ENCODE measurements around the gene NPAS2.
A peak's percentile ranks its signal among the peaks of the same experiment; 100 is the strongest.

Gene NPAS2, protein sequence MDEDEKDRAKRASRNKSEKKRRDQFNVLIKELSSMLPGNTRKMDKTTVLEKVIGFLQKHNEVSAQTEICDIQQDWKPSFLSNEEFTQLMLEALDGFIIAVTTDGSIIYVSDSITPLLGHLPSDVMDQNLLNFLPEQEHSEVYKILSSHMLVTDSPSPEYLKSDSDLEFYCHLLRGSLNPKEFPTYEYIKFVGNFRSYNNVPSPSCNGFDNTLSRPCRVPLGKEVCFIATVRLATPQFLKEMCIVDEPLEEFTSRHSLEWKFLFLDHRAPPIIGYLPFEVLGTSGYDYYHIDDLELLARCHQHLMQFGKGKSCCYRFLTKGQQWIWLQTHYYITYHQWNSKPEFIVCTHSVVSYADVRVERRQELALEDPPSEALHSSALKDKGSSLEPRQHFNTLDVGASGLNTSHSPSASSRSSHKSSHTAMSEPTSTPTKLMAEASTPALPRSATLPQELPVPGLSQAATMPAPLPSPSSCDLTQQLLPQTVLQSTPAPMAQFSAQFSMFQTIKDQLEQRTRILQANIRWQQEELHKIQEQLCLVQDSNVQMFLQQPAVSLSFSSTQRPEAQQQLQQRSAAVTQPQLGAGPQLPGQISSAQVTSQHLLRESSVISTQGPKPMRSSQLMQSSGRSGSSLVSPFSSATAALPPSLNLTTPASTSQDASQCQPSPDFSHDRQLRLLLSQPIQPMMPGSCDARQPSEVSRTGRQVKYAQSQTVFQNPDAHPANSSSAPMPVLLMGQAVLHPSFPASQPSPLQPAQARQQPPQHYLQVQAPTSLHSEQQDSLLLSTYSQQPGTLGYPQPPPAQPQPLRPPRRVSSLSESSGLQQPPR

DNA sequence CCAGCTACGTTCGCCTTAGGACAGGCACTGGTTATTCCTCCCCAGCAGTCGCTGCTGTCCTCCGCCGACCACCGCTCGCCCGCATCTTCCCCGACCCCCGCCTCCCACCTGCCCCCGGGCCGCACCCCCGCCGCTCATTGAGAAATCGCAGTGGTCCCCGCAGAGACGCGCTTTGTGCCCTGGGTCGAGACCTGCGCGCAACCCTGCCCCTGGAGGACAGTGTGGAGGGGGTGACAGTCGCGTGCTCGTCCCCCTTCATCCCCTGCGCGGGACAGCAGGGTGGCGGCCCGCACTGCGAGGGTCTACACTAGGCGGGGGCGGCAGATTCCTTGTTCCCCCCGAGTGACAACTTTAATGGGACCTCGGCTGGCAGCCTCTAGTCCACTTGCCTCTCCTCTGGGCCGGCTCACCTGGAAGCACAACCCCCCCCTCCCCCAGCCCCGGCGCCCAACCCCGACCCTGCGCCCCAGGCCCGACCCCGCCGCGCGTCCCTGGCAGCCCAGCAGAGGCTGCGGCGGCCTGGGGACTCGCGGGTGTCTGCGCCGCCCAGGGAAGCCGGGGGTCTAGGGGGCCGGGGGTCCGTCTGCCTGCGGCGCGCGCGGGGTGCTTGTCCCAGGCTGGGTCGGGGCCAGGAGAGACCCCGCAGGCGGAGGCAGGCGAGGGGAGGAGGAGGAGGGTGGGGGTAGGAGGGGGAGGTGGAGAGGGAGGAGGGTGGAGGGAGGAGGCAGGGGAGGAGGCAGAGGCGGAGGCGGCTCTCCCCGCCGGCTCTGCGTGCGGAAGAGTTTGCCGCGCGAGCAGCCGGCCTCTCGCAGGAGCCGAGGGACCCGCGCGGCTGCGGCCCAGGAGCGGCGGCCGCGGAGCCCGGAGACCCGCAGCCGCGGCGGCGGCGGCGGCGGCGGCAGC lies at the start of gene NPAS2:
NPAS2 (plus strand) TSS at position 770 of the 903 bp plus-strand sequence. CDS start 84,616 bp downstream, outside the sequence.
- peak in 2 of 3 donors; percentile 11 to 55 for DNase-seq

DNA sequence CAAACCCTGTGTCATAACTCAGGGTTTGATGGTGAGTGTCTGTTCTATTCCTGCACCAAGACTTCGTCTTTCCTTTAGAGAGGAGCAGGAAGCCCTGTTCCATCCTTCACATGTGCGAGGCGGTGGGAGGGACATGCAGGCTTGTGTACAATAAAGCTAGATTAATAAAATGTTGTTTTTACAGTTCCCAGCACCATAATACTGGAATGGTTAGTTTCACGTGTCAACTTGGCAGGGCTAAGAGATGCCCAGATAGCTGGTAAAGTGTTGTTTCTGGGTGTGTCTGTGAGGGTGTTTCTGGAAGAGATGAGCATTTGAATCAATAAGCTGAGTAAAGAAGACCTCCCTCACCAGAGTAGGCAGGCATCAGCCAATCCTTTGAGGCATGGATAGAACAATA lies 48.8 kb upstream of the NPAS2 start:
- no peak for DNase-seq

DNA sequence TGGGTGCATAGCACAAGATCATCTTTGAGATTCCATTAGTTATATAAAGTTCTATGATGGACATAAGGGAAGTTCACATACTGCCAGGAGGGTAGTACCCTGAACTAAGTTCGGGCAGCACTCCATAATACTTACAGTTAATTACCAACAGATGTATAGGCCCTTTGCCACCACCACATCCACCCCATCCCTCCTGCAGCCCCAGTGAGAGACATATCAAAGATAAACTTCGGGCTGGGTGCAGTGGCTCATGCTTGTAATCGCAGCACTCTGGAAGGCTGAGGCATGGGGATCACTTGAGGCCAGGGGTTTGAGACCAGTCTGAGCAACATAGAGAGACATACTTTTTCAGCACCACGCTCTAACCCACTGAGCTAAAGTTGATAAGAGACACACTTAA lies 46.4 kb upstream of the NPAS2 start:
- no peak for DNase-seq

DNA sequence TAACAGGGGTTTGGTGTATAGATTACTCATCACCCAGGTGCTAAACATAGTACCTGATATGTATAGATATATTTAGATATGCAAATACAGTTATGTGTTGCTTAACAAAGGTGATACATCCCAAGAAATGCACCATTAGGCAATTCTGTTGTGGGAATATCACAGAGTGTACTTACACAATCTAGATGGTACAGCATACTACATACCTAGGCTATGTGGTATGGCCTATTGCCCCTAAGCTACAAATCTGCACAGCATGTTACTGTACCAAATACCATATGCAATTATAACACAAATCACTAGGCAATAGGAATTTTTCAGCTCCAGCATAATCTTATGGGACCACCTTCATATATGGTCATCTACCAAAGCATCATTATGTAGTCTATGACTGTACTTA lies 43.5 kb upstream of the NPAS2 start:
- no peak for DNase-seq

DNA sequence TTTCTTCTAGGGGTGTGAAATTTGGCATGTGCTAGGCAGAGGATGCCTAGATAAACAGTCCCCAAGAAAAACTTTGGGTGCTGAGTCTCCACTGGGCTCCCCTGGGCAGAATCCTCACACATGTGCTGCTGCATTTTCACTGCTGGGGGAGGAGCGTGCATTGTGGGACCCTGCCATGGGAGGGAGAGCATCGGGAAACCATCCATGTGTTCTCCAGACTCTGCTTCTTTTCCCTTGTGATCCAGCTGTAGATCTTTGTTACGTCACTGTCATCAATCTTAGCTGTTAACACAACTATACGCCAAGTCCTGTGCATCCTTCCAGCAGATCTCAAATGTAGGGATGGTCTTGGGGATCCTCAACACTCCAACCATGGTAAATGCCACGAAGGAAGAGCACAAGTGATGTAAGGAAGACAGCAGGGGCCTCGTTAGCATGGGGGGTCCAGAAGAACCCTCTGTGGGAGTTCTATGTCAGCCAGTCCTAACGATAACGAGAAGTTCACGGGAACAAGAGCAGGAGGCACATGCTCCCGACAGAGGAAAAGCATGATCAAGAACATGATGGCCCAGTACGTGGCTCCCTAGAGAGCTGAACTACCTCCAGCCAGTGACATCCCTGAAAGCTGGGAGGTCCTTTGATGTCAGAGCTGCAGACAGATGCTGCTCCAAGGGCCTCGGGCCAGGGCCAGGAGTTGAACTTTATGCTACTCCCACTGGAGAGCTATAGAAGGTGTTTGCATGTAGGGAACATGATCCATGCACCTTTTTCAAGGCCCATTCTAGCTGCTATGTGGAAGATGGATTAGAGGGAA lies 41.1 kb upstream of the NPAS2 start:
- DNase-seq, result no peak

DNA sequence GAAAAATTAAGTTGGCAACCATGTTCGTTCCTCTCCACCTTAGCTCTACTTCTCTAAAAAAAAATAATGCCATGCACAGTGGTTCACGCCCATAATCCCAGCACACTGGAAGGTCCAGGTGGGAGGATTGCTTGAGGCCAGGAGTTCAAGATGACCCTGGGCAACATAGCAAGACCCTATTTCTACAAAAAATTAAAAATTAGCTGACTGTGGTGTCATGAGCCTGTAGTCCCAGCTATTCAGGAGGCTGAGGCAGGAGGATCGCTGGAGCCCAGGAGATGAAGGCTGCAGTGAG lies 40.1 kb upstream of the NPAS2 start:
- no peak for DNase-seq

DNA sequence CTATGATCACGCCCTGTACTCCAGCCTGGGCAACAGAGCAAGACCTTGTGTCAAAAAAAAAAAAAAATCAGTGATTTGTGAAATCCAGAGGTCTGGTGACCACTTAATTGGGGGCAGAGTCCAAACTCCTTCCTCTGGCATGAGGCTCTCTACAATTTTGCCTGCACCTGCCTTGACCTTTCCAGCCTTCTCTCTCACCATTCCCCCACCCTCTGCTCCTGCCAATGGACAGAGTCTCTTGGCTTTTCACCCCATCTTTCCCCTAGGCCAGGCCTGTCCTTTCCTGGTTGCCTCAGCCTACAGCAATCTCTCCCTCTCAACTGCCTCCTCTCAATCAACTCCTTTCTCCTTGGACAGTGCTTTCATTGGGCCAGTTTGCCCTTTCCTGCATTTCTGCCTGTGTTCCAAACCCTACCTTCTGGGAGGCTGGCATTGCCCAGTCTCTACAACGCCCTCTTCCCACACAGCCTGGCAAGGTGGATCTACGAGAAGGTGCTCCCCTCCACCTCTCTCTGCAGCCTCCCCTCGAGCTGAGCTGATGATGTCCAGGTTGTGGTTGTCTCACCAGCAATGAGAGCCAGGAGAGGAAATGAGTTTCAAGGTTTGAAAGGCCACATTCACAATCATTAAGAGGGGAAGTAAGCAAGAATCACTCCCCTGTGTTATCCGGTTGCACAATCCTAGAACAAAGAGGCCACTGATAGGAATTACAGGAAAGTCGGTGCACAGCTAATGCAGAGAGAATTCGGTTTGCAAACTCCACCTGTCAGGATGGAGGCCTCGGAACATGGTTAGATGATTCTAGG lies 39.5 kb upstream of the NPAS2 start:
- peak; percentile 20 to 33 (median 29) for DNase-seq

DNA sequence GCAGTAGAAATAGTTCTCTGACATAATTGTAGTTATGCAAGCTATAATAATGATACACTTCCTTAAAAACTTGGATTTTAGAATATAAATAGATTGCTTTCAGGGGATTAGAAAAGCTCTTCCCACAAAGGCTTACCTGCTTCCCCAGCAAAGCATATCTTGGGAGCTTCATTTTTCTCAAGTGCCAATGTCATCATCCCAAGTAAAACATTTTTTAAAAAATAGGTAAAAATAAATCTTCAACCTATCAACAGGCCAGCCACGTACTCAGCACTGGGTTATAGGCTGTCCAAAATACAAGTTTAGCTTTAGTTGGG lies 39.0 kb upstream of the NPAS2 start:
- DNase-seq, result no peak

DNA sequence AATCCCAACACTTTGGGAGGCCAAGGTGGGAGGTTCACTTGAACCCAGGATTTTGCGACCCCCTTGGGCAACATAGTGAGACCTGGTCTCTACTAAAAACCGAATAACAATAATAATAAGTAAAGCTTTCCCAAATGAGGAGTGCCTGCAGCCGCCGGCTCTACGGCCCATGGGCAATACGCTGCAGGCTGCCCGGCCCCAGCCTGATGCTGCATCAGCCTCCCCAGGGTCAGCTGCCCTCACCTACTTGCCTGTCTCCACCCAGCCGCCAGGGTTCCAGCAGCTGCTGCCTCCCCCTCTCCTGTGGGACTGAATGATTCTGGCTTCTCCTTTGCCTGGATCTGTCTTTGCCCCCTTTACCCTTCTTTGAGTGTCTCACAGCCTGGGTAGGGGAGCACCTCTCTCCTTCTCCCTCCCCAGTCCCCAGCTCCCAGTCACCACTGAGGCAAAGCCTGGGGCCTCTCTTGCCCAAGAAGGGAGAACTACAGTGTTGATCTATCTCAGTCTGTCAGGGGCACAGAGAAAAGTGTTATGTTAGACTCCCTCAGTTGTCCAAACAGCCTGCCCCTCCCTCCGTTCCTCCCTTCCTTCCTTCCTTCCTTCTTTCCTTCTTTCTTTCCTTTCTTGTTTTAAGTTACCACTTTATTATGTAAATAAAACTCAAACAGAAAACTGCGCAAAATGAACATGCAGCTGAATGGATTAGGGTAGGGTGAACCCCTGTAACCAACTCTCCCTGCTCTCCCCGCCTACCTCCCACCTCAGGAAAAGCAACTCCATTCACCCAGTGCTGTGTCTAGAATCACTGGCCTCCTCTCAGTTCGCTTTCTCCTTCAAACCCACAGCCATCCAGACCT lies 38.2 kb upstream of the NPAS2 start:
- no peak for DNase-seq

DNA sequence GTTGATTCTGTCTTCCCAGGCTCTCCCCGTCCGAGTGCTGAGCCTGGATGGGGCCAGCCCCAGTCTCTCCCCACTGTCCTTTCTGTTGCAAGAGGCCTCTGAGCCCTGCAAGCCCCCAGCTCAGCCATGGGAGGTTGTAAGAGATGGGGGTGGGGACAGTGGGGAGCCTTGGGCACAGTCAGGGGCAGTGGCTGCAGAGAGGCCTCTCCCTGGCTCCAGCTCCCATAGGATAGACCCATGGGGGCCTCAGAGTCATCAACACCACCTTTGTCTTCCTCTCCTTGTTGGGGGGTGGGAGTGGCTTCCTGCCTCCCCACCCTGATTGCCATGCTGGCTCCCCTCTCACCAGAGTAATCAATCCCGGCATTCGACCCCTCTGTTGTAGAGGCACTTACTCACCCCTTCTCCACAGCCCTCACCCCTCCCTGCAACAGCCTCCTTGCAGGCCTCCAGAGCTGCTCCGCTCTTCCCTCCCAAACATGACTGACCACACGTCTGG lies 37.5 kb upstream of the NPAS2 start:
- no peak for DNase-seq

DNA sequence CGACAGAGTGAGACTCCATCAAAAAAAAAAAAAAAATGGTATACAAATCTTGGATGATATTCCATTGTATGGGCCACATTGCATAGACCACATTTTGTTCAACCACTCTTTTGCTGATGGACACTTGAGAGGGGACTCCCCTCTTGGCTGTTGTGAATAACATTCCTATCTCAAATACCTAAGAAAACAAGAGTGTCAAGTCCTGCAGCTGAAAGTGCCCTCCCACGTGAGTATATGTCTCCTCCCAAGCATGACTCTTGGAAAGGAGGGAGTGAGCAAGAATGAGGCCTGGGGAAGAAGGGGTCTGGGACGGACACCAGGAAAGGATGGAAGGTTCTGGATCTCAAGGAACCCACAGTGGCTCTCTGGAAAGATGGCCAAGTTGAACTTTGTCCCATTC lies 36.0 kb upstream of the NPAS2 start:
- DNase-seq, result no peak

DNA sequence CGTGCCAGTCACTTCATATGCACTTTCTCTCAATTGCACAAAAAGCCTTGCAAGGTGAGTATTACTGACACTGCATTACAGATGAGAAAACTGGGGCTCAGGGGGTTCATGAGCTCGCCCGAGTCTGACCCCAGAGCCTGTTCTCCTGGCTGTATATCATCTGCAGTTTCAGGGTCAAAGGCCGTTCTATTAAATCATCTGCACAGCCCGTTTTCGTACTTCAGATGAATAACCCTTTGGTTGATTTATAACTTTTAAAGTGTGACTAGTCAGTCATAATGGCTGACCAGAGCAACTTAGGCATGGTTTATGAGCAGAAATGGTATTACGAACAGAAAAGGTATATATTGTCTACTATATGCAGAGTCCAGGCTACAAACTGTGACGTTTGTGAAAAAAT lies 35.3 kb upstream of the NPAS2 start:
- no peak for DNase-seq

DNA sequence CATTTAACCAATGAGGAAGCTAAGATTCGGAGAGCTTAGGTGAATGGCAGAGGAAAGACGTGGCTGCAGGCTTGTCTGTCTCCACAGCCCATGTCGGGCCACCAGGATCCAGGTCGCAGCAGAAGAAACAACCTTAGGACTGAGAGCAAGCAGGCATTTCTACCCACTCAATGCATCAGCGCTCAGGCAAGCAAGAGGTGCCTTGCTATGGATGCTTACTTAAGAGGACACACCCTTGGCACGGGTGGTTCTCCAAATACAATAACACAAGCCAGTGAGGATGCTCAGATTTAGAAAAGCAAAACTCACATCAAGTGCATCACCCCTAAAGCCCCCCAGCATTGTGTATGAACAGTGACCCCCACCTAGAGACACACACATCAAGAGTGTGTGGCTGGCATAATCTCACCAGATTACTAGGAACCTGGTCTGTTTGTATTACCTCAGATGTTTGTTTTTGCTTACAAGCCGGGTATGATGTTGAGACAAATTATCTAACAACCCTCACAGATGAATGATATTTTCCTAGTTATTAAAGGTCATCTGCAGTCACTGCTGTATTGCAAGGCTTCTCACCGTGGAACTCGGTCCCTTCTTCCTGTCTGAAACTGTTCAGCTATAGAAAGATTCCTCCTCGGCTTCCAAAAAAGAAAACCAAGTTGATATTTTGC lies 34.2 kb upstream of the NPAS2 start:
- DNase-seq, result no peak

DNA sequence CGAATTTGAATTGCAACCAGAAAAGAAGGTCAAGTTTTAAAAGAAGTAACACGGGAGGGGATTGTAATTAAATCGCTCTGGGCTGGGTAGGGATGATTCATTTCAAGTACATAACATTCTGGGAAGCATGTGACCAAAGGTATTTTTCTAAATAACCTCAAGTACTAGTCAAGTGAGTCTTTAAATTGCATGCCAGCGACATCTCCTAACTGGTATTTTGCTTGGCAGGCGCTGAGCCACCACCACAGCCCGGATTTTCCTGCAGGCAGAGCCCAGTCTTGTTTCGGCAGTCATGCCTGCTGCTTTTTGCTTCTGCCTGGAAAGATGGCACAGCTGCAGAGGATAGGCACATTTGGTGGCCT lies 33.7 kb upstream of the NPAS2 start:
- no peak for DNase-seq

DNA sequence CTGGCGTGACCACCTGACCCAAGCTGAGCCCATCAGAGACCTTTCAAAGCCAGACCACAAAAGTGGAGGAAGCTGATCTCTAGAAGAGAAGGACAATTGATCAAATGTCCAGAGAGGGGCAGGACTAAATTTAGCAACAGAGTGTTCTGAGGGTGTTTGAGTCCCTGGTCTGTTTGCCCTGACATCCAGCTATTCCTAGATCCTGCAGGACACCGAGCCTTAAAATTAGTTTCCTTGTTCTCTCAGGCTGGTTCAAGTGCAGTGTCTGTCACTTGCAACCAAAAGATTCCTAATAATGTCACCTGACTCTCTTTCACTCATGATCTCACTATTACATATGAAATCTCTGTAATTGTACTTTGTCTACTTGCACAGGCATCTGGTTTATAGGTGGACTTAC lies 33.0 kb upstream of the NPAS2 start:
- no peak for DNase-seq

DNA sequence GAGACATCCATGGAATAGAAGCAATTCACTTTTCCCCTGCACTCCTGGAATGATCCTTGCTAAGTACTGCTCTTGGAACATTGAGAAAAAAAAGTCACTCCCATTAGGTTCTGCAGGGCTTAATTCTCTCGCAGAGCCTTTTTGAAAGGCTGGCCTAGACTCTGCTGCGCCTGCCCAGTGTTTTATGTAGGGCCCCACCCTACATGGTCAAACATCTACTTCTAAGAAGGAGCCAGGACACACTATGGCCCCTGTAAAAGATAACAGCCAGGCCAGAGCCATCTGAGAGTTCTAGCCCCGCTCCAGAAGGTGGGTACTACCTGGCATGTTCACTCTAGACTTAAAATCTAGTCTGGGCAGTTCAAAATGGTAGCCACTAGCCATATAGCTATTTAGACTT lies 30.6 kb upstream of the NPAS2 start:
- no peak for DNase-seq

DNA sequence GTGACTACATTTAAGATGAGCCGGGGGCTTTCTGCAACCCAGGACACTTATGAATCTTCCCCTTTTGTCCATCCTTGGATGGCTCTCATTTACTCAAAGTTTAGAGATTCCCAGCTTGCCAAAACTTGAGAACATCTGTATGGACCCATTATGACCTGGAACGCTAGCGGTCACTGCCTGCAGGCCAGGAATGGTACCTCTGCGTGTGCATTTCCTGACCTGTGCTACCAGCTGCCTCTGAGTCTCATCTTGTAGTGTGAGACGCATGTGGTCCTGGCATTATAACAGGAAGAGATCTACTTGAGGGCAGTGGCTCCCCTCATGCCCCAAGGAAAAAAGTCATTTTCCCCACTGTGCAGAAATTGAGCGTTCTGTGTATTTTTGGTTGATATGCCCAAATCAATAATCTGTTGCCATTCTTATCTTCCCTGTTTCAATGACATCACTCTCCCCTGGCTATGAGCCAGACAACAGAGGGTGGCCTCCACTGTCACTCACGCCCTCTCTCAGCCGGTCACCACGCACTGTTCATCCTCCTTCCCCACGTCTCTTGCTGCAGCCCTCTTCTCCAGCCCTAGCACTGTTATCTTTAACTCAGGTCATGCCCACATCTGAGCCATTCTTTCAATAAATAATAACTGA lies 28.5 kb upstream of the NPAS2 start:
- no peak for DNase-seq

DNA sequence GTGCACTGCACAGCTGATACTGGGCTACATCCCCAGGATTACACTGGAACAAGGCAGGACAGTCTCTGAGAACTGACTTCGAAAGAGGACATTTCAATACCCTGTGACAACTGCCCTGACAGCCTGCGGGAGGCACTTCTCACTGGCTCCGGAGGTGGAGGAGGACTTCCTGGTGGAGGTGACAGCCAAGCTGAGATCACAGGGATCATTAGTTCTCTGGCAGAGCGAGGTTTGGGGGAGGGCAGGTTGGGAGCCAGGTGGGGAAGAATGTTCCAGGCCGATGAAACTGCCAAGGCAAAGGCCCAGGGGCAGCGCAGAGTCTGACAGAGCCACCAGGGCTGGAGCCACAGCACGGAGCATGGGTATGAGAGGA lies 28.0 kb upstream of the NPAS2 start:
- DNase-seq, result no peak

DNA sequence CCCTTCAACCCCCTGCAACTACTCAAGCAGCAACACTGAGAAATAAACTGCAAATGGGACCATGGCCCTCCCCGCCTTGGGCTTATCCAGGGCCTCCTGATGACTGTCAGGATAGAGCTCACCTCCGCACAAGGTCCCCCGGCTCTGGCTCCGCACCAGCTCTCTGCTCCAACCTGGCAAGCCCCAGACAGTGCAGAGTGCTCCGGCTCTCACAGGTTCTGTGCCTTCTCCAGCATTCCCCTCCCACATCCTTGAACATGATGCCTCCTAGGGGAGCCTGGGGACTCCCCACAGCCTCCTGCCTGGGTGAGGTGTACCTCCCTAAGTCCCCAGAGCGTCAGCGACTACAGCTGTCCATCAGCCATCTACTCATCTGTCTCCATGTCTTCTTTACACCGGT lies 26.7 kb upstream of the NPAS2 start:
- no peak for DNase-seq

DNA sequence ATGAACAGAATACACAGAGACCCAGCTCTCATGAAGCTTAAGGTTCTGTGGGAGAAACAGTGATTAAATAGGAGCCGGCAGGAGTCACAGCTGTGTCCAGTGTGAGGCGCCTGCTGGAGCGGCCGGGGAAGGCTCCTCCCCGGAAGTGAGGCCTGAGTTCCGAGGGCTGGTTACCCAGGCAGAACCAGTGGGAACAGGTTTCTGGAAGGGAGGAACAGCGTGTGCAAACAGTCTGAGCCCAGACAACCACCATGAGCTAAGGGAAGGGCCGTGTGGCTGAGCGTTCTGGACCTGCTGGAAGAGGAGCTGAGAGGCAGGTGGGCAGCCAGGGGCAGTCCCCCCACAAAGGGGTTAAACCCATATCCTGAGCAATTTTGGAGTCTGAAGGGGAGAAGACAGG lies 26.0 kb upstream of the NPAS2 start:
- DNase-seq, result no peak
